Daoy (cell line): ENCODE data around the gene KRTAP5-7. TPM values are rescaled to one million over a fixed set of nuclear protein-coding genes. Genes with fewer than 3 reads are reported as not detected.
"Not testable (repeated sequence)": the region's sequence is repeated elsewhere in the genome, so short reads cannot be mapped to it uniquely, and the experiment has no call there.

Experiments used
- DNase-seq: peaks from one replicate; pipeline ENCODE4 v3.0.0-alpha.2; 2015; ENCODE audit warnings: low read depth
- total RNA-seq: library from RNA; depleted of rRNA; stranded (reverse); fragments of >200 nt; shearing (Covaris generic); gene quantifications from 2 replicates; pipeline ENCODE4 v1.2.3, GENCODE V29; 2014

KRTAP5-7 gene
- total RNA-seq, 1 experiment from 2014 or later = not detected

GRCh38 chr11:71532036-71532610, 5.1 kb downstream of the KRTAP5-7 start:
- no peak for DNase-seq

DNA sequence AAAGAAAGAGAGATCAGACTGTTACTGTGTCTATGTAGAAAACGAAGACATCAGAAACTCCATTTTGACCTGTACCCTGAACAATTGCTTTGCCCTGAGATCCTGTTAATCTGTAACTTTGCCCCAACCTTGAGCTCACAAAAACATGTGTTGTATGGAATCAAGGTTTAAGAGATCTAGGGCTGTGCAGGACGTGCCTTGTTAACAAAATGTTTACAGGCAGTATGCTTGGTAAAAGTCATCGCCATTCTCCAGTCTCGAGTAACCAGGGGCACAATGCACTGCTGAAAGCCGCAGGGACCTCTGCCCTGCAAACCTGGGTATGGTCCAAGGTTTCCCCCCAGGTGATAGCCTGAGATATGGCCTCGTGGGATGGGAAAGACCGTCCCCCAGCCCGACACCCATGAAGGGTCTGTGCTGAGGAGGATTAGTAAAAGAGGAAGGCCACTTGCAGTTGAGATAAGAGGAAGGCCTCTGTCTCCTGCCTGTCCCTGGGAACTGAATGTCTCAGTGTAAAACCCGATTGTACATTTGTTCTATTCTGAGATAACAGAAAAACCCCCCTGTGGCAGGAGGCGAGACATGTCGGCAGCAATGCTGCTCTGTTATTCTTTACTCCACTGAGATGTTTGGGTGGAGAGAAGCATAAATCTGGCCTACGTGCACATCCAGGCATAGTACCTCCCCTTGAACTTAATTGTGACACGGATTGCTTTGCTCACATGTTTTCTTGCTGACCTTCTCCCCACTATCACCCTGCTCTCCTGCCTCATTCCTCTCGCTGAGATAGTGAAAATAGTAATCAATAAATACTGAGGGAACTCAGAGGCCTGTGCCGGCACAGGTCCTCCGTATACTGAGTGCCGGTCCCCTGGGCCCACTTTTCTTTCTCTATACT, 7.9 kb downstream of the KRTAP5-7 start:
- not testable (repeated sequence) for DNase-seq

DNA sequence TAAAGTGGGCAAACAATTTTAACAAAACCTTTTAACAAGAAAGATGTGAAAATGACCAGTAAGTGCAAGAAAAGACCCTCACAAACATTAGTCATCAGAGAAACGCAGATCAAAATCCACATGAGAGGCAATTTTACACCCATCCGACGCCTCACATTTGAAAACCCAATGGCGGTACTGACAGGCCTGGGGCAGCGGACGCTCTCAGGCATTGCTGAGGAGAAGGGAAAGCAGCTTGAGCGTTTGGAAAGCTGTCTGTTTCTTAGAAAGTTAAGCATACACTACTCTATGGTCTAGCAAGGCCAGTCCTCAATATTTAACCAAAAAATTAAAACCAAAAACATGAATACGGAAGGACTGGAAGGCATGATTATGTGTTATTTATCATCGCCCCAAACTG, 8.8 kb downstream of the KRTAP5-7 start:
- DNase-seq = no peak

- DNase-seq = no peak
Observed at GRCh38 chr11:71537537-71537936, 10.5 kb downstream of the KRTAP5-7 start.

DNA sequence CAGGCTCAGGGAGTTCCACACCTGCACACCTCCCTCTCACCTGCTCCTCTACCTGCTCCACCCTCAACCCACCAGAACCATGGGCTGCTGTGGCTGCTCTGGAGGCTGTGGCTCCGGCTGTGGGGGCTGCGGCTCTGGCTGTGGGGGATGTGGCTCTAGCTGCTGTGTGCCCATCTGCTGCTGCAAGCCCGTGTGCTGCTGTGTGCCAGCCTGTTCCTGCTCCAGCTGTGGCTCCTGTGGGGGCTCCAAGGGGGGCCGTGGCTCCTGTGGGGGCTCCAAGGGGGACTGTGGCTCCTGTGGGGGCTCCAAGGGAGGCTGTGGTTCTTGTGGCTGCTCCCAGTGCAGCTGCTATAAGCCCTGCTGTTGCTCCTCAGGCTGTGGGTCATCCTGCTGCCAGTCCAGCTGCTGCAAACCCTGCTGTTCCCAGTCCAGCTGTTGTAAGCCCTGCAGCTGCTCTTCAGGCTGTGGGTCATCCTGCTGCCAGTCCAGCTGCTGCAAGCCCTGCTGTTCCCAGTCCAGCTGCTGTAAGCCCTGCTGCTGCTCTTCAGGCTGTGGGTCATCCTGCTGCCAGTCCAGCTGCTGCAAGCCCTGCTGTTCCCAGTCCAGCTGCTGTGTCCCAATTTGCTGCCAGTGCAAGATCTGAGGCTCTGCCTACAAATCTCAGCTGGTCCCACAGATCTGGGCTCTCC, 11.1 kb downstream of the KRTAP5-7 start, which contains the start of gene KRTAP5-8:
Gene KRTAP5-8 (plus strand): TSS at position 49 of the 689 bp plus-strand sequence. CDS start 31 bp downstream, at position 80.
- not testable (repeated sequence) for DNase-seq

GRCh38 chr11:71538666-71538990, 11.6 kb downstream of the KRTAP5-7 start:
- no peak for DNase-seq

DNA sequence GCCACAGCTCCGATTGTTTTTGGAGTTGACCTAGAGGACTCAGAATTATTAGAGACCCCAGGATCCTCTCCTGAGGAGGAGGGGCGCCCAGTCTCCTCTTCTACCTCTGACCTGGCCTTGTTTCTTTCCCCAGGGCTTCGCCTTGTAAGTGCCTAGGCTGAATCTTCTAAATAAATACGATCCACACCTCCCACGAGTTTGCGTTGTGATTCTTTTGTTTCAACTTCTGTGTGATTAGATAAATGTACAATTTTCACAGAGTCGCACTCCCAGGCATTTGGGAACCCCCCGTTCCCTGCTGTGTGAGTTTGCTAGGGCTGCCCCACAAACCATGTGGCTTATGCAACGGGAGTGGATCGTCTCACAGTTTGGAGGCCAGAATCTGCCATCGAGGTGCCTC, 11.9 kb downstream of the KRTAP5-7 start:
- DNase-seq = no peak

DNA sequence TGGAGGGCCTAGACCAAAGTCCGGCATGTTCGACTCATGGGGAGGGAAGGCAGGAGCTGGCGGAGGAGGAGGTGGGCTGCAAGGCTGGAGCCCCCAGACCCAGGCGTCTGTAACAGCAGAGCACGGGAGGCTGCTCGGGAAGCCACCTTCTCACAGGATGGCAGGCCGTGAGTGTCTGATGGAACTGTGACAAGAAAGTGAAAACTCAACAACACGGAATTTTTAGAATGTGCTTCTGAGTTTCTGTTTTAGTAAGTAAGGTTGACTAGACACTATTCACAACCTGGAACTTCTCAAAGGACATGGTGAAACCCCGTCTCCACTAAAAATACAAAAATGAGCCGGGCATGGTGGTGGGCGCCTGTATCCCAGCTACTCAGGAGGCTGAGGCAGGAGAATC, 12.9 kb downstream of the KRTAP5-7 start:
- DNase-seq = not testable (repeated sequence)

GRCh38 chr11:71540521-71541304, 13.6 kb downstream of the KRTAP5-7 start:
- DNase-seq = not testable (repeated sequence)

DNA sequence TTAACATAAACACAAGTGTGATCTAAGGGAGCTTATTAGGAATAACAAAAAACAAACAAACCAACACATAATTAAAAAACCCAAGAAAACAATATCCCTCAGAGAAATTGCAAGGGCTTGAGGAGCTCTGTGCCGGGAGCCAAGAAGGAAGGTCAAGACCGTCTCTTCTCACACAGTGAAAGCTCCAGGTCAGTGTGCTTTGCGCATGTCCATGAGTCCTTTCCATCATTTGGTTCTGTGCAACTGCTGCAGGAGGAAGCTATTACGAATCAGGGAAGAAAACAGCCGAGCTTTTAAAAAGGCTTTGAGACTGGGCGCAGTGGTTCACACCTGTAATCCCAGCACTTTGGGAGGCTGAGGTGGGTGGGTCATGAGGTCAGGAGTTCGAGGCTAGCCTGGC, 15.3 kb downstream of the KRTAP5-7 start:
- DNase-seq = no peak

DNA sequence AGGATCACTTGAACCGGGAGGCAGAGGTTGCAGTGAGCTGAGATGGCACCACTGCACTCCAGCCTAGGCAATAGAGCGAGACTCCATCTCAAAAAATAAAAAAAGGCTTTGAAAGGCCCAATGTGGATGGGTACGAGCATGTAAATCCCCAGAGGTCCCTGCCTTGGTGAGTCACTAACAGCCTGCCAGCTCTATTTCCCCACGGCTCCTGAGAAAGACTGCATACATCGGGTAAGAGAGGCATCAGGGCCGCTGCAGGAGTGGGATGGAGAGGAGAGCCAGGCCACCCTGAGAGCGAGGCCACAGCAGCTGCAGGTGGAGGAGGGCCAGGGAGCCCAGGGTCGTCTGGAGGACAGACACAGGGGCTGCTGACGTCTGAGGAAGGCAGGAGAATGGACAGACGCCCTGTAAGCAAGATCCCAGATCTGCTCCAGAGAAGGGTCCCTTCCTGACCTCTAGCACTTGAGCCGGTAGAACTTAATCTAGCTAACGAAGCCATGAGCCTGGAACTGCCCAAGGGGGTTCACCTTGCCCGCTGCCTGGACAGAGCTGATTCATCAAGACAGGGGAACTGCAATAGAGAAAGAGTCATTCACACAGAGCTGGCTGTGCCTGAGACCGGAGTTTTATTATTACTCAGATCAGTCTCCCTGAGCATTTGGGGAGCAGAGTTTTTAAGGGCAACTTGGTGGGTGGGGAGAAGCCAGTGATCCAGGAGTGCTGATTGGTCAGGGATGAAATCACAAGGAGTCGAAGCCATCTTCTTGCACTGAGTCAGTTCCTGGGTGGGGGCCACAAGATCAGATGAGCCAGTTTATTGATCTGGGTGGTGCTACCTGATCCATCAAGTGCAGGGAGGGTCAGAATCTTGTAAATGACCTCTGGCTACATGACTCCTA, 16.1 kb downstream of the KRTAP5-7 start:
- peak; percentile 21 for DNase-seq

DNA sequence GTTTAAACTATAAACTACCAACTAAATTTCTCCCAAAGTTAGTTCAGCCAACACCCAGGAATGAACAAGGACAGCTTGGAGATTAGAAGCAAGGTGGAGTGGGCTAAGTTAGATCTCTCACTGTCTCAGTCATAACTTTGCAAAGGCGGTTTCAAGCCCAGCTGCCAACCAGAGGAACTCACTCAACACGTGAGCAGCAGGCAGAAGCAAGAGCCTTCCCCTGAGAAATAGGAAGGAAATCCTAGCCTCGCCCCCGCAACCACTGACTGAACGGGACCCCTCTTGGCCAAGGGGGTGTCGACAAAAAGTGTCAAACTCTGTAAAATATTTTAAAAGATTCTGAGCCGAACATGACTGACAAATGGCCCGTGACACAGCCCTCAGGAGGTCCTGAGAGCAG, 16.8 kb downstream of the KRTAP5-7 start:
- DNase-seq = no peak

DNA sequence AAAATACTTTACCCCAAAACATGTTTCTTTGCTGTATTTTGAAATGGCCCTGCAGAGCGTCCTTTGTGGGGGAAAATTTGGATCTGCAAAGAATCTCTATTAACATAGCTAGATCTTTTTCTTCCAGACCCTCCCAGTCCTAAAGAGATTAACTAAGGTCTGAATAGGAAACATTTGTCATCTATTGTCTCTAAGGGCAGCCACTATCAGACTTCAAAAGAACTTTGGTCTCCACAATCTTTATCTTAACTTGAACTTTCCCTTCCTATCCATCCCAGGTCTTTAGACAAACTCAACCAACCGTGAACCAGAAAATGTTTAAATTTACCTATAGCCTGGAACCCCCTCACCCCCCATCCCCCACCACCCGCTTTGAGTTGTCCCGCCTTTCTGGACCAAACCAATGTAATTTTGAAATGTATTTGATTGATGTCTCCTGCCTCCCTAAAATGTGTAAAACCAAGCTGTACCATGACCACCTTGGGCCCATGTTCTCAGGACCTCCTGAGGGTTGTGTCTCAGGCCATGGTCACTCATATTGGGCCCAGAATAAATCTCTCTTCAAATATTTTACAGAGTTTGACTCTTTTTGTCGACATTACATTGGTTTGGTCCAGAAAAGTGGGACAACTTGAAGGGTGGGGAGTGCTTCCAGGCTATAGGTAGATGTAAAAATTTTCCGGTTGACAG, 17.6 kb downstream of the KRTAP5-7 start:
- no peak for DNase-seq

DNA sequence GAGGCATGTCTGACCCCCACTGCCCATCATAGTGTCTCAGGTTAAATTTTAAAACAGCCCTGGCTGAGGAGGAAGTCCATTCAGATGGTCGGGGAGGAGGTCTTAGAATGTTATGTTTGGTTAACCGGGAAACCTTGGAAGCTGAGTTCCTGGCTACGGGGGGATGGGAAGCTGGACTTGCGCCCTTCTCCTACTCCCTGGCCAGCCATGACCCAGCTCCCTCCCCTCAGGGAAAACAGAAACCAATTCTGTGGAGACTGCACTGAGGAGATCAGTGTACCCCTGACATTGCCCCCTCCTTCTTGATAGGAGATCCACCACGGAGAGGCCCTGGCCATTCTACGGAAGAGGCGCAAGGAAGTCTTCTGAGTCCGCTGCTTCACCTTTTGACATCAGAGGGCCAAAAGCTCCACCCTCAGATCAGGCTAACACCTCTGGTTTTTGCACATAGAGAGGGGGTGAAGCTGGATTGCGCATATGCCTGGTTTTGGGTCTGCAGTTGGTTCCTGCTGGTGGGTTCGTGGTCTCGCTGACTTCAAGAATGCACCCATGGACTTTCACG, 18.4 kb downstream of the KRTAP5-7 start:
- no peak for DNase-seq

- no peak for DNase-seq
Observed at GRCh38 chr11:71548120-71548519, 21.1 kb downstream of the KRTAP5-7 start, which contains the start of gene KRTAP5-9. KRTAP5-9 (plus strand) TSS chr11:71548420; CDS start chr11:71548658, 238 bp downstream.

DNA sequence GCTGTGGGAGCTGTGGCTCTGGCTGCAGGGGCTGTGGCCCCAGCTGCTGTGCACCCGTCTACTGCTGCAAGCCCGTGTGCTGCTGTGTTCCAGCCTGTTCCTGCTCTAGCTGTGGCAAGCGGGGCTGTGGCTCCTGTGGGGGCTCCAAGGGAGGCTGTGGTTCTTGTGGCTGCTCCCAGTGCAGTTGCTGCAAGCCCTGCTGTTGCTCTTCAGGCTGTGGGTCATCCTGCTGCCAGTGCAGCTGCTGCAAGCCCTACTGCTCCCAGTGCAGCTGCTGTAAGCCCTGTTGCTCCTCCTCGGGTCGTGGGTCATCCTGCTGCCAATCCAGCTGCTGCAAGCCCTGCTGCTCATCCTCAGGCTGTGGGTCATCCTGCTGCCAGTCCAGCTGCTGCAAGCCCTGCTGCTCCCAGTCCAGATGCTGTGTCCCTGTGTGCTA, 21.7 kb downstream of the KRTAP5-7 start:
- DNase-seq = no peak

DNA sequence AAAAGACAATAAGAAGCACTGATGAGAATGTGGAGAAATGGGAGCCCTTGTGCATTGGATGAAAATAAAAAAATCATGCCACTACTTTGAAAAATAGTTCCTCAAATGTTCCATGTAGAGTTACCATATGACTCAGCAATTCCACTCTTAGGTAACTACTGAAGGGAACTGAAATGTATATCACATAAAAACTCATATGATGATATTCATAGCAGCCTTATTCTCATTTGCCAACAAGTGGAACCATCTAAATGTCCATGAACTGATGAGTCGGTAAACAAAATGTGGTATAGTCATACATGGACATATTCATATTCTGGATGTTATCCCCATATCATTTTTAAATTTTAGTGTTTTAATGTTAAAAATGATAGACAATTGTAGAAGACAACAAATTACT, 24.6 kb downstream of the KRTAP5-7 start:
- DNase-seq = no peak

- no peak for DNase-seq
Observed at GRCh38 chr11:71554996-71555395, 27.9 kb downstream of the KRTAP5-7 start.

DNA sequence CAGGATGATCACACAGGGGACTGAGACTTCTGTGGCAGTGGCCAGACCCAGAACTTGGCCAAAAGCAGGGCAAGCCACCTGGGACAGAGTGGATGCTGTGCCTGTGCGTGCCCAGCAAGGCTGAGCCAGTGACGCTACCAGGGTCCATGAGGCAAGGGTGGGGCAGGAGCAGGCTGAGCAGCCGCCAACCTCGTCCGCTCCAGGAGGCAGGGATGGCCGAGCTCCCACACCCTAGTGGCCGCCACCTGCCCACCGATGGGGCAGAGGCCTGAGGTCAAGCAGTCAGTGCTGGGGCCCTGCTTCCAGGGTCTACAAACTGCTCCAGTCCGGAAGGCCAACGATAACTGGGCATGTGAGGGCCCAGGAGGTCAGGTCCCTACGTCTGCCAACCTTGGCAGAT, 28.4 kb downstream of the KRTAP5-7 start:
- DNase-seq = no peak

DNA sequence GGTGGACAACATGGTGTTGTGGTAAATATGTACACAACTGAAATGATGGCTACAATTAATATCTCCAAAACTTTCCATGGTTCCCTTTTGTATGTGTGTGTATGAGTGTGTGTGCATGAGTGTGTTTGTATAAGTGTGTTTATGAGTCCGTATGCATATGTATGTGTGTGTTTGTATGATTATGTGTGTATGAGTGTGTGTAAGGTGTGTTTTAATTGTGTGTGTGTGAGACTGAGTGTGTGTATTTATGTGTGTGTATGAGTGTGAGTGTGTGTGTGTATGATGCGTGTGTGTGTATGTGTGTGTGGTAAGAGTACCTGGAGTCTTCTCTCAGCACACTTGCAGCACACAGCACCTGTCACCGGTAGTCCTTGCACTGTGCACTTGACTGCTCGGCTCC, 29.0 kb downstream of the KRTAP5-7 start:
- DNase-seq = no peak
